GM21360 (cell line): ENCODE results near the gene ROMO1.
"Not testable (repeated sequence)": the region's sequence is repeated elsewhere in the genome, so short reads cannot be mapped to it uniquely, and the experiment has no call there.

Experiments used
- ATAC-seq: cut with Tn5 transposase; IDR thresholded peaks from one replicate; pipeline ENCODE4 v1.9.1; 2021; ENCODE audit warnings: mild to moderate bottlenecking, moderate library complexity; ENCODE audit not compliant: unreplicated experiment

Gene ROMO1

GRCh38 chr20:35709259-35709658, 10.1 kb downstream of the ROMO1 start:
- no peak for ATAC-seq

- ATAC-seq: no peak
Observed at GRCh38 chr20:35710039-35710438, 10.8 kb downstream of the ROMO1 start.

GRCh38 chr20:35710884-35711587, 11.8 kb downstream of the ROMO1 start:
- no peak for ATAC-seq

GRCh38 chr20:35711588-35712209, 12.5 kb downstream of the ROMO1 start:
- no peak for ATAC-seq

- not testable (repeated sequence) for ATAC-seq
Observed at GRCh38 chr20:35713120-35713519, 13.9 kb downstream of the ROMO1 start.

- no peak for ATAC-seq
Observed at GRCh38 chr20:35714127-35714526, 14.9 kb downstream of the ROMO1 start.

GRCh38 chr20:35715652-35716051, 16.4 kb downstream of the ROMO1 start:
- no peak for ATAC-seq

GRCh38 chr20:35716330-35716729, 17.1 kb downstream of the ROMO1 start:
- ATAC-seq: no peak

GRCh38 chr20:35718321-35718720, 19.1 kb downstream of the ROMO1 start:
- not testable (repeated sequence) for ATAC-seq

- no peak for ATAC-seq
Observed at GRCh38 chr20:35718972-35719635, 19.9 kb downstream of the ROMO1 start.

GRCh38 chr20:35719717-35720116, 20.5 kb downstream of the ROMO1 start:
- no peak for ATAC-seq

GRCh38 chr20:35720165-35721123, 21.2 kb downstream of the ROMO1 start:
- no peak for ATAC-seq

GRCh38 chr20:35721219-35721618, 22.0 kb downstream of the ROMO1 start:
- ATAC-seq: no peak

GRCh38 chr20:35721621-35722020, 22.4 kb downstream of the ROMO1 start:
- ATAC-seq: no peak

- not testable (repeated sequence) for ATAC-seq
Observed at GRCh38 chr20:35723275-35723639, 24.1 kb downstream of the ROMO1 start.

- not testable (repeated sequence) for ATAC-seq
Observed at GRCh38 chr20:35723652-35724320, 24.6 kb downstream of the ROMO1 start.

GRCh38 chr20:35724321-35725230, 25.4 kb downstream of the ROMO1 start:
- no peak for ATAC-seq

GRCh38 chr20:35726842-35727711, 27.9 kb downstream of the ROMO1 start:
- no peak for ATAC-seq
